Epidermal melanocyte (primary cell): ENCODE results near the gene RTN4.

Experiments used
- DNase-seq: peaks from one replicate; pipeline ENCODE4 v3.0.0; 2011; ENCODE audit warnings: low spot score; ENCODE audit not compliant: insufficient read length

RTN4 gene

GRCh38 chr2:54924121-54924520 lies 126.1 kb downstream of the RTN4 start:
- DNase-seq = no peak
